Type B pancreatic cell (in vitro differentiated cells): ENCODE measurements around the gene CAMTA1. TPM values are rescaled to one million over a fixed set of nuclear protein-coding genes. Genes with fewer than 3 reads are reported as not detected.

Experiments used
- DNase-seq: peaks from one replicate; pipeline ENCODE4 v3.0.0; 2021; ENCODE audit warnings: mixed read lengths; ENCODE audit not compliant: unreplicated experiment; ENCODE audit errors: extremely low spot score
- H3K27ac Mint-ChIP-seq: 2 replicates; pipeline ENCODE4 v1.8.0; 2021; ENCODE audit warnings: mild to moderate bottlenecking, mixed read lengths
- H3K27me3 Mint-ChIP-seq: 2 replicates; pipeline ENCODE4 v1.8.0; 2021; ENCODE audit warnings: mixed read lengths
- H3K36me3 Mint-ChIP-seq: 2 replicates; pipeline ENCODE4 v1.8.0; 2021; ENCODE audit warnings: mixed read lengths
- H3K4me1 Mint-ChIP-seq: one replicate; pipeline ENCODE4 v1.8.0; 2021; ENCODE audit warnings: mixed read lengths; ENCODE audit not compliant: unreplicated experiment
- H3K4me3 Mint-ChIP-seq: 2 replicates; pipeline ENCODE4 v1.8.0; 2021; ENCODE audit warnings: mild to moderate bottlenecking, mixed read lengths
- H3K9me3 Mint-ChIP-seq: 2 replicates; pipeline ENCODE4 v1.8.0; 2021; ENCODE audit warnings: mixed read lengths
- total RNA-seq: library from RNA; stranded (reverse); gene quantifications from 2 replicates; pipeline ENCODE4 v1.2.1, GENCODE V29; 2021; ENCODE audit warnings: low replicate concordance
- TF ChIP-seq, protein P1 (sequence below): fragments of 200-600 bp; sonication (generic); conservative IDR thresholded peaks from 2 replicates; pipeline ENCODE4 v1.5.0; 2021; ENCODE audit warnings: antibody characterized with exemption, mild to moderate bottlenecking

Gene CAMTA1
- total RNA-seq, 1 donor from 2014 or later = 82.5 TPM

DNA sequence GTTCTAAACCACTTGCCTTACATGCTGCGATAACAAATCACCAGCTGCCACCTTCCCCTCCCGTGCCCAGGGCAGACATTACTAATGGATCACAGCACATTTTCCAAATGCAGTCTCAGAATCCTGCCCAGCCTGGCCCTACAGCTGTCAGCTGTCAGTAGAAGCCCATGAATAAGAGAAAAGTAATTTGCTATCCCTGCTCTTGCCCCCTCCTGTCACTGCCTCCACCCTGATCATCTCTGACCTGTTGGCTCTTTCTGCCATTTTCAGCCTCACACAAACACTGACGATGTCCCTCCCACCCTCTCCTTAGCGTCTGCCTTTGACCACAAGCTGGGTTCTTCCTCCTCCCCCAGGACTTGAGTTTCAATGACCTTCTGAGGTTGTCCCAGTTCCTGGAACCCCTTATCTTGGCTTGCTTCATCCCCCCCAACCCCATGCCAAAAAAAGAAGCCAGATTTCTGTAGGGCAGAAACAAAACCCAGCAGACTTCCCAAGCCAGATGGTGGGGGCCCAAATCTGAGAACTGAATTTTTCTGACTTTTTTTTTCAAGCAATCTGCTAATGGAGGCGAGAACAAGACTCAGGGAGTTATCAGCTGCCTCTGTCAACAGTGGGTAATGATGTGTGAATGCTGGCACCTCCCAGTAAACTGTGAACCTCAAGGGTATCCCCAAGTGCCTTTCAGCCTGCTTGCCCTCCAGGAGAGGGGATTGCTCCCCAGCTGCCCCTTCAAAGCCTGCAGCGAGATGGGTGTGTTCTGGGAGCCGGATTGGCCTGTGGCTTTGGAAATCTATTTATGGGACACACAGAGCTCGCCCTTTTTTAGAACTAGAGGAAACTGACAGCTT, 769.4 kb downstream of the CAMTA1 start:
- TF ChIP-seq, protein P1, sequence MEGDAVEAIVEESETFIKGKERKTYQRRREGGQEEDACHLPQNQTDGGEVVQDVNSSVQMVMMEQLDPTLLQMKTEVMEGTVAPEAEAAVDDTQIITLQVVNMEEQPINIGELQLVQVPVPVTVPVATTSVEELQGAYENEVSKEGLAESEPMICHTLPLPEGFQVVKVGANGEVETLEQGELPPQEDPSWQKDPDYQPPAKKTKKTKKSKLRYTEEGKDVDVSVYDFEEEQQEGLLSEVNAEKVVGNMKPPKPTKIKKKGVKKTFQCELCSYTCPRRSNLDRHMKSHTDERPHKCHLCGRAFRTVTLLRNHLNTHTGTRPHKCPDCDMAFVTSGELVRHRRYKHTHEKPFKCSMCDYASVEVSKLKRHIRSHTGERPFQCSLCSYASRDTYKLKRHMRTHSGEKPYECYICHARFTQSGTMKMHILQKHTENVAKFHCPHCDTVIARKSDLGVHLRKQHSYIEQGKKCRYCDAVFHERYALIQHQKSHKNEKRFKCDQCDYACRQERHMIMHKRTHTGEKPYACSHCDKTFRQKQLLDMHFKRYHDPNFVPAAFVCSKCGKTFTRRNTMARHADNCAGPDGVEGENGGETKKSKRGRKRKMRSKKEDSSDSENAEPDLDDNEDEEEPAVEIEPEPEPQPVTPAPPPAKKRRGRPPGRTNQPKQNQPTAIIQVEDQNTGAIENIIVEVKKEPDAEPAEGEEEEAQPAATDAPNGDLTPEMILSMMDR = no peak
- H3K36me3 Mint-ChIP-seq = no peaks in the 10 kb centered on the region
- DNase-seq = no peak
- H3K4me1 Mint-ChIP-seq = peaks cover 29% of the 10 kb centered on the region
- peak overlapping the region; percentile 7 for H3K4me3 Mint-ChIP-seq
- H3K27me3 Mint-ChIP-seq = peaks cover 4% of the 10 kb centered on the region
- H3K27ac Mint-ChIP-seq = peak overlapping the region; percentile 21
- H3K9me3 Mint-ChIP-seq = no peaks in the 10 kb centered on the region

DNA sequence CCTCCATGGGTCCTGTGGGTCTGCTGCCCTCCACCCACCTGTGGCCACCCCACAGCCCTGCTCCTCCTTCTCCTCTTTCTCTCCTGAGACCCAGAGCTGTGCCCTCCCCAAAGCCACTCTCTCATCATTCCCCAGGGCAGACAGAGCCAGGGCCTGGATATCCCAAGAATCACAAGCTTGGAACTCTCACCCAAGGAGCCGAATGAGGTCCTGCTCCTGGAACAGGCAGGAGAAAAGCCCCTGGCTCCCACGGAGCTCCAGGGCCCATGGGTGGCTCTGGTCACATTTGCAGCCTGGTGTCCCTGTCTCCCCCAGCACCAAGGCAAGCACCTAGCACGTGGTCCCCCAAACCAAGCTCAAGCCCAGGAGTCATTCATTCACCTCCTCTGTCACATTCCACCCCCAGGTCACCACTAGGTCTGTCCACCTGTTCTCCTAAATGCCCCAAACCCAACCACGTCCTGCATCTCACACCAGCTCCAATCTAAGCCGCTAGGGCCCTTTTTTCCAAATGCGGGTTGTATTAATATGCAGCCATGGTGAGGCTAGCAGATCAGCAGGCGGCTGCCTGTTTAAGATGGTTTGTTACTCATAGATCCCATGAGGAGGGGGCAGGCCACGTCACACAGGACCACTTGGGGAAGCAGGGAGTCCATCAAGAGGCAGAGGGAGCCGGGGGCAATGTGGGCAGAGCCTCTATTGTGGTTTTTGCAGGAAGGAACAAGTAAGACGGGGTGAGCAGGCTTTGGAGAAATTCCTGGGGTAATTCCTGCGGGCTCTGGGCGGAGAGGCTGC, 770.3 kb downstream of the CAMTA1 start:
- no peak overlapping the region for H3K27ac Mint-ChIP-seq
- H3K9me3 Mint-ChIP-seq = no peaks in the 10 kb centered on the region
- no peak overlapping the region for H3K4me3 Mint-ChIP-seq
- no peaks in the 10 kb centered on the region for H3K36me3 Mint-ChIP-seq
- H3K4me1 Mint-ChIP-seq = peaks cover 25% of the 10 kb centered on the region
- no peak for DNase-seq
- H3K27me3 Mint-ChIP-seq = peaks cover 4% of the 10 kb centered on the region
- TF ChIP-seq, protein P1 = no peak

DNA sequence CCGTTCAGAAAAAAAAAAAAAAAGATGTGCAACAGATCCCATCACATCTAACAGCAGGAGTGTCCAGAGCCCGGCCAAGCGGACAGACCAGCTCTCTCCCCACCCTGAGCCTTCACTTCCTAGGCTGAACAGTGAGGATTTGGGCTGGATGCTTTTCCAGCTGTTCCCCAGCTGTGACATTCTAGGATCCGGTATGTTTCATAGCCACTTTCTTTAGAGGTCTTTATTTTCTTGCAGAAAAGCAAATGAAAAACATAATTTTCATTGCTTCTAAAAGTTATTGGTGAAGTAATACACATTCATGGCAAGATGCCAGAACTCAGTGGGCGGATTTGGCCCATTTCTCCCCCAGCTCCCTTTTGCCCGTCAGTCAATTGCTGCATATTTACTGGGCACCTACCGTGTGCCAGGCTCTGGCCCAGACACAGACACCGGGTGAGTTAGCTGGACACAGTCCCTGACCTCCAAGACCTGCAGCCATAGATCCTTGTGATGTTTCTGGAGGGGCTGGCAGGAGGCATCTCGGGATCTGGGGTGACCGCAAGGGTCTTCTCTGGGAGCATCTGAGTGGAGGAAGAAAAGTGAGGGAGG, 772.1 kb downstream of the CAMTA1 start:
- peaks cover 4% of the 10 kb centered on the region for H3K27me3 Mint-ChIP-seq
- no peaks in the 10 kb centered on the region for H3K9me3 Mint-ChIP-seq
- peaks cover 21% of the 10 kb centered on the region for H3K4me1 Mint-ChIP-seq
- no peak for DNase-seq
- H3K27ac Mint-ChIP-seq = no peak overlapping the region
- no peak overlapping the region for H3K4me3 Mint-ChIP-seq
- H3K36me3 Mint-ChIP-seq = no peaks in the 10 kb centered on the region
- TF ChIP-seq, protein P1 = no peak

DNA sequence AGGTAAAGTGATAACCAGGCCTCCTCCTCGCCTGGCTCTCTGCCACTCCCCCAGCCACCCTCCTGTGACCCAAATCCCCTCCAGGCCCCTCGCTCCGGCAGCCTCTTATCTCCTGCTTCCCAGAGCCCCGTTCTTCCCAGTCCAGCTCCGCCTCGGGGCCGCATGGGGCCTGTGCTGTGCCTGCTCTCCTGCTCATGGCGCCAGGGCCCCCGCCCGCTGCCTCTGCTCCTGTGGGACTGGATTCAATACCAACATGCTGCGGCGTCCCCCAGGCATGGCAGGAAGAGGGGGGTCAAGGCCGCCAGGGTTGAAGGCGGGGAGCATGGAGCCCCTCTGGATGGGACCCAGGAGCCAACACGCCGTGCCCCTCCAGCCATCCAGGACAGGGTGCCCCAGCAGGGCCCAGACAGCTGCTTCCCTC, 772.8 kb downstream of the CAMTA1 start:
- TF ChIP-seq, protein P1 = no peak
- Mint-ChIP-seq H3K4me1 (peaks cover 18% of the 10 kb centered on the region), H3K27ac (no peak overlapping the region), H3K4me3 (no peak overlapping the region), H3K27me3 (peaks cover 4% of the 10 kb centered on the region), H3K36me3 (no peaks in the 10 kb centered on the region), H3K9me3 (no peaks in the 10 kb centered on the region)
- no peak for DNase-seq

DNA sequence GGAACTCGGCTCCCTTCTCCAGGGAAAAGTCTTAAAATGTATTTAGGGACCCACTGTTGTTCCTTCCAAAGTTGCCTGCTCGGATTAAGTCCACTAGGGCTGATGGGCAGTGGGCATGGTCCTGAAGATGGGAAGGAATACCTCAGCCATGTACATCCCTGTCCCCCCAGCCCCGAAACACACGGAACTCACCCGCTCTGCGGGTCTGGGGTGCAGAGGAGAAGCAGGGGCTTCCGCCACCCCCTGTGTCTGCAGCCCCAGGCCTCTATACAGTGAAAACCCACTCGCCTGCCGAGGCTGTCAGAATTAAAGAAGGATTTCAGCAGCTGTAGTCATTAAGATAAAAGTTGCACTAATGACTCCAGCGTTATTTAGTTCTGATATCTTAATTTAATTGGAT, 773.2 kb downstream of the CAMTA1 start:
- H3K27me3 Mint-ChIP-seq = peaks cover 4% of the 10 kb centered on the region
- H3K27ac Mint-ChIP-seq = no peak overlapping the region
- no peaks in the 10 kb centered on the region for H3K36me3 Mint-ChIP-seq
- no peak for DNase-seq
- no peak overlapping the region for H3K4me3 Mint-ChIP-seq
- TF ChIP-seq, protein P1 = no peak
- no peaks in the 10 kb centered on the region for H3K9me3 Mint-ChIP-seq
- peaks cover 18% of the 10 kb centered on the region for H3K4me1 Mint-ChIP-seq
